HK-2 (cell line): ENCODE results near the gene ZNF423.
"Not testable (repeated sequence)": the region's sequence is repeated elsewhere in the genome, so short reads cannot be mapped to it uniquely, and the experiment has no call there.

Experiments
- DNase-seq: peaks from one replicate; pipeline ENCODE4 v3.0.0-alpha.2; 2018; ENCODE audit not compliant: unreplicated experiment

Gene ZNF423

GRCh38 chr16:49585143-49585832, 270.6 kb downstream of the ZNF423 start:
- DNase-seq, result no peak

GRCh38 chr16:49583911-49584310, 272.0 kb downstream of the ZNF423 start:
- no peak for DNase-seq

GRCh38 chr16:49581630-49582298, 274.1 kb downstream of the ZNF423 start:
- DNase-seq, result no peak

DNA sequence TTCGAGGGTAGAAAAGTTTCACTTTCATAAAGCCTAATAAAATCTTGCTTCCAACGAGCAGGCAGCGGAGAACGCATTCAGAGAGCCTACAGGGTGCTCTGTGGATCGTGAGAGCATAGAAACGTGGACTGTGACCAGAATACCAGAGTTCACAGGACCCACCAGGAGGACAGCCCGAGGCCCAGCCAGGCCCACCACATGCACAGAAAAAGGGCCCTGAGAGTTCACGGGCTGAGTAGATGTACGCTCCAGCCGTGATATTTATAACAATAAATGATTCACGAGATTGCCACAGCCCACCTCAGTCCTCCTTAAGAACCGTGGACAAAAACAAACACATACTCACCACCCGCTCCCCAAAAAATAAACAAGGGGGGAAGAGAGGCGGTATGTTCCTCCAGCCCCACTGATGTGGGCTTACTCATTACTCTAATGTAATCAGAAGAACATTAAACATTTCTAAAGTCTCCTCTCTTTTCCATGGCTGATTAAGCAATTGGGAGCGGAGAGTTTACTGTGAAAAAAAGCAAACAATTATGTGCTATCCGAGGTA, 275.1 kb downstream of the ZNF423 start:
- DNase-seq, result no peak

DNA sequence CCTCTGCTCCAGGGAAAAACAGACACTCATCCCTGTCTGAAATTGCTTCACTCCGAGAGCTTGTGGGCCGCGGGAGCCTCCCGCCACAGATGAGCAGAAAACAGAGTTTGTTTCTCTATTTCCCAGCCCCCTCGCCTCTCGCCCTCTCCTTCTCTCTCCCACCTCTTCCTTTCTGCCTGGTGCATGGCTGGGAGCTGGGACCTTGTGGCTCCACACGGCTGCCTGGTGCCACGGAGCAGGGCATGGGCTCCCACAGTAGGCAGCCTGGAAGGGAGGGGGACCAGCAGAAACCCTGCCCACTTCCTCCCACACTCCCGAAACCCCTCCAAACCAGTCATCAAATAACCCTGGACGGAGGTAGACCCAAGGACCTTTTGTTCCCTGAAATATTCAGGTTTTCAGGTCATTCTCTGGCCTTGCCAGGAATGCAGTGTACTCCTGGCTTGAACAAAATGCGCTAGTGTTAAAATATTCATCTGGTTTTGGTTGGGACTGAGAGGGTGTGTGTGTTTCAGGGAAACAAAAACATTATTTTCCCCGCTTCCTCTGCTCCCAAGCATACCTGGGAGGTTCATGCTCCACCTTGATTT, 277.4 kb downstream of the ZNF423 start:
- DNase-seq, result no peak

DNA sequence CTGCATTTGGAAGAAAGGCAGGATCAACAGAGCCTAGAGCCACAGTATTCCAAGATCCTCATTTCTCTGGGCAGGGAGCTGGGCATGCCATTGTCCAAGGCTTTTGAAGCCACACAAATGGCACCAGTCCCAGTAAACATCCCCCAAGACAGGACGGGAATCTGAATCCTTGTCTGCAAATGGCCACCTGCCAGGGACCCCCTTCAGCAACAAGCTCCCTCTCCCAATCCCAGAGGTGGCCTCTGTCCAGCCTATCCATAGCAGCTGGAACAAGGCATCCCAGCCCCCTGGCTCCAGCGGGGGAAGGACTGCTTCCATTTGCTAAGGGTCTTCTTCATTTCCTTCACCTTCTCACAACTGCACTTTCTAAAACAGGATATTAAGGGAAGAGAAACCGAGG, 277.9 kb downstream of the ZNF423 start:
- DNase-seq, result no peak

DNA sequence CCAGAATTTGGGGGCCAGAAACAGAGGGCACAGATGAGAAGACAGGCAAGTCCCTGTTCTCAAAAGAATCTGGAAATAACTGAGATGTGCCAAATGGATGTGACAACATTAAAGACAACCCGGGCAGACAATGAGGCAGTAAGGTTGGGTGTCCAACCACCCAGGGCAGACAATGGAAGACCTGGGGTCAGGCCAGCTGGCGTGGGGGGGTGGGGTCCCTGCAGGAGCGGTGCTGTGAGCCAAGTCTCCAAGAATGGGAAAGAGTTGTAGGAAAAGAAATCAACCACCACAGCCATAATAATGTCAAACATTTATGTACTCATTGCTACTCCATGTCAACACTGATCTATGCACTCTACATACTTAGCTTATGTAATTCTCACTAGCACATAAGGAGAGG, 279.0 kb downstream of the ZNF423 start:
- no peak for DNase-seq

GRCh38 chr16:49576173-49576494, 279.8 kb downstream of the ZNF423 start:
- DNase-seq, result no peak

DNA sequence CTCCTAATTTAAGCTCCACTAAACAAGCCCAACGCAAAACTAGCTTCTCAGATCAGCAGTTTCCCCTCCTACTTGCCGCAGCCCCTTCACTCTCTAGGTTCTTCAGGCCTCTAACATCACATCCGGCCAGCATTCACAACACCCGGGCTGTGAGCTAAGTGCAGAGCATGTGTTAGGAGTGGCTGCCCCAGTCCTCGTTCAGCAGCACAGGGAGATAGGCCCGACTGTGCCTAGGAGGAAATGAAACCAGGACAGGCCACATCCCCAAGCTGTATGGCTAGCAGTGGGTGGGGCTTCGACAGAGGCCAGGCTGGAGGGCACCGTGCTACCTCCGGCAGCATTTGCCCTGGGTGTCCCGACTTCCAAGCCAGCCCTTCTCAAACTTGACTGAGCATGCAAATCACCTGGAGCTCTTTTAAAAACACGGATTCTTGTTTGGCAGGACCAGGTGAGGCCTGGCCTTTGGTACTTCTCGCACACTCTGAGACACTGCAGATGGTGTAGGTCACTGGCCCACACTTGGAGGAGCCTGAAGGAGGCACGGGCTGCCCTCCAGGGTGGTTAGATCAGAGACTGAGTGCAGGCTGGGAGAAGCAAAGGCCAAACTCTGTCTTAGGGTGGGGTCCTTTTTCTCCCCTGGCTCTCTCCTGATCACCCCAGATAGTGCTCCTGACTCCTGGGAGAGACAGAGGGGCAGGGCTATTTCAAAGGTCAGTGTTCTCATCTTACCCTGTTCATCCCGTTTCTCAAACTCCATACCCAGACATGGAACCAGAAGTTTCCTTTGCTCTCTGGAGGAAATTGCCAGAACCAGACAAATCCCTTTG, 280.4 kb downstream of the ZNF423 start:
- DNase-seq, result no peak

DNA sequence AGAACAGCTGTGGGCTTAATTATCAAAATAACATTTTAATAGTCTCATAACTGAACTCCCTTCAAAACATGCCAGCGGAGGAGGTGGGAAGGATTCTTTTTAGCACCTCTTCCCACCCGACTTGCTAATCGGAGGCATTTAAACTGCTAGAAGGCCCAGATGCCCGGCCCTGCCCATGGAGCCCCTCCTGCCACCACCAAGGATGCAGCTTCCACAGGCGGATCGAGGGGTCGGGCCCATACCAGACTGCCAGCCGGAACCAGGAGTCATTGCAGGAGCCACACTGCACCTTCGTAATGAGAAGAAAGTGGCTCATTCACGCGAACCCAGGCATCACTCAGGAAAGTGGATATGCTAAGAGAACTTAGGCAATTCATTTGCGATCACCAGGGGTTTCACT, 281.1 kb downstream of the ZNF423 start:
- DNase-seq, result no peak

GRCh38 chr16:49567950-49568349, 288.0 kb downstream of the ZNF423 start:
- DNase-seq, result no peak

GRCh38 chr16:49566432-49566831, 289.5 kb downstream of the ZNF423 start:
- no peak for DNase-seq

GRCh38 chr16:49564496-49565229, 291.2 kb downstream of the ZNF423 start:
- no peak for DNase-seq

- no peak for DNase-seq
Measured at GRCh38 chr16:49563666-49564065, 292.2 kb downstream of the ZNF423 start.

DNA sequence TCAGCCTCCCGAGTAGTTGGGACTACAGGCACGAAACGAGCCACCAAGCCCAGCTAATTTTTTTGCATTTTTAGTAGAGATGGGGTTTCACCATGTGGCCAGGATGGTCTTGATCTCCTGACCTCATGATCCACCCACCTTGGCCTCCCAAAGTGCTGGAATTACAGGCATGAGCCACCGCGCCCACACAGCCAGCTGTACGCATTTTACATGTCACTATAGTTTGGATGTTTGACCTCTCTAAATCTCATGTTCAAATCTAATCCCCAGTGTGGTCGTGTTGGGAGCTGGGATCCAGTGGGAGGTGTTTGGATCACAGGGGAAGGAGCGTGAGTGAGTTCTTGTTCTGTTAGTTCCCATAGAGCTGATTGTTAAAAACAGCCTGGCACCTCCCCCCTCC, 293.0 kb downstream of the ZNF423 start:
- DNase-seq, result not testable (repeated sequence)

GRCh38 chr16:49562228-49562627, 293.7 kb downstream of the ZNF423 start:
- no peak for DNase-seq

DNA sequence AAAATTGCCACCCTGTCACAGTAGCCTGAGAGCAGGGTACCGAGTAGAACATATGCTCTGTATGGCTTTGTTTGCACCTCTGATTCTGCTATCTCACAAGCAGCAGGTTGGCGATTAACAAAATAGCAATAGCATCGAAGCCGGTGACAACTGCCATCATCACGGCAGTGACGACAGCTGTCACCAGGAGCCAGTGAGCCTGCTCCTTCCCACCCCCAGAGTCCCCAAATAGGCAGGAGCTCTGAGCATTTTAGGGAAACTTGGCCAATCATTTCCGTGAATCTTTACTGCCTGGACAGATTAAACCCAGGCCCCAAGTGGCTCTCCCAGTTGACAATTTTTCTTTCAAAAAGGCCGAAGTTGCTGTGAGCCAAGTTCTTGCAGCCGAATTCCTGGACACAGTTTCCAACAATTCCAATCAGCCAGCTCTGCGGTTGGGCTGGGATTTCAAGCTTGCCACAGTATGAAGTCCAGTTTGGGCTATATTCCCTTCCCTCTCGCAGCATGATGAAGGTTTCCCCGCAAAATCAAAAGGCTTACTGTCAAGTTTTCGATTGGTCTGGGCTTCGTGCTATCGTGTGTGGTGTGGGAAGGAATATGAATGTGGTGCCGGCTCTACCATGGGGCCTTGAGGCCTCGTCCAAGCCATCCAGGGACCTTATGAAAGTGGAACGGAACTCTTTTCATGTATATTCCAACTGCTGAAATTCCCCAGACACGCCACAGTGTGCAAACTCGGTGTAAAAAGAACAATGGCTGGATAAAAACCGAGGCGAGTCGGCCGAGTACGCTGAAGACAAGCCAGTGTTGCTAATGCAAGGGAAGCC, 295.7 kb downstream of the ZNF423 start:
- DNase-seq, result no peak

DNA sequence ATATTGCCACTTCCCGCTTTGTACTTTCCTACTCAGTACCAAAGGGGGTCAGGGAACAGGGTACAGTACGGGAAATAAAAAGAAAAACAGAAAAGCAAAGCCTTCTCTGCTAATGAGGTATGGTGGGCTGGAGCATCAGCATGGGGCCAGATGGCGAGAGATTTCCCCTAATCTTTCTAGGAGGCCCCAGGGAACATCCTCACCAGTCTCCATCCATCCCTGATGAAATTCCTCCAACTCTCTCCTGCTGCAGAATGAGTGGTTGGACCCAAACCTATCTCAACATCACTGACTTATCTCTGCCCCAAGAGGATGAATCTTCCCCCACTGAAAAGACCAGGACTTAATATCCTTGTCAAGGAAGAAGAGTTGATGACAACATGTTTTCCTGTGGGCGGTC, 296.7 kb downstream of the ZNF423 start:
- DNase-seq, result no peak

DNA sequence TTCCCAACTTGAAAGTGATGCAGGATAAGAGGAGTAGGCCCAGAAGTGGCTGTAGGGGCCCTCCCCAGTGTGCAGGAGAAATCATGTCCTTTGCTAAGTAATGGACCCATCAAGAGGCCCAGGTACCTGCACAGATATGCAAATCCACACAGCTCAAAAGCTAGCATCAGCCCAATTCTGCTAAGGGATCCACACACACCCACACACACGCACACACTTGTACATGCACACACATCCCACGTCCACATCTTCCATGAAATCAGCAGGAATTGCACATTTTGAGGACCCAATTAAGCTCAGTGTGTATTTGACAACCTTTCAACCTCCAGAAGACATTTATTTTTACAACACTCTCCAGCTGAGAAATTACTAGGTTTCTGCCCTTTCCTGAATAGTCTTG, 297.5 kb downstream of the ZNF423 start:
- no peak for DNase-seq

- DNase-seq, result no peak
Measured at GRCh38 chr16:49556606-49557446, 299.1 kb downstream of the ZNF423 start.
